NT2/D1 (cell line): ENCODE data around the gene TEX14.
"Not testable (repeated sequence)": the region's sequence is repeated elsewhere in the genome, so short reads cannot be mapped to it uniquely, and the experiment has no call there.

ENCODE experiments used
- DNase-seq: peaks from one replicate; pipeline ENCODE4 v3.0.0-alpha.2; 2011; ENCODE audit warnings: low read depth, low spot score
- H3K27me3 ChIP-seq: 2 replicates; pipeline ENCODE4 v1.6.0; 2011; ENCODE audit warnings: mild to moderate bottlenecking; ENCODE audit not compliant: insufficient read length, insufficient read depth
- H3K36me3 ChIP-seq: 2 replicates; pipeline ENCODE4 v1.6.1; 2011; ENCODE audit warnings: mild to moderate bottlenecking, low read length, mixed read lengths; ENCODE audit not compliant: insufficient read depth, insufficient read length
- H3K4me1 ChIP-seq: 2 replicates; pipeline ENCODE4 v1.5.1; 2011; ENCODE audit not compliant: insufficient read depth, insufficient read length
- H3K4me3 ChIP-seq: 2 replicates; pipeline ENCODE4 v1.5.1; 2011; ENCODE audit warnings: low read depth; ENCODE audit not compliant: insufficient read length
- H3K9ac ChIP-seq: 2 replicates; pipeline ENCODE4 v1.6.0; 2011; ENCODE audit warnings: low read depth; ENCODE audit not compliant: insufficient read length
- H3K9me3 ChIP-seq: 2 replicates; pipeline ENCODE4 v1.5.1; 2011; ENCODE audit warnings: mild to moderate bottlenecking, low read length; ENCODE audit not compliant: insufficient read depth
- SUZ12 ChIP-seq: IDR thresholded peaks from 2 replicates; pipeline ENCODE4 v1.6.1; 2011; ENCODE audit not compliant: insufficient read length, insufficient read depth; ENCODE audit errors: extremely low read depth
- YY1 ChIP-seq: IDR thresholded peaks from 2 replicates; pipeline ENCODE4 v1.6.1; 2011; ENCODE audit not compliant: insufficient read length, insufficient read depth
- ZNF274 ChIP-seq: IDR thresholded peaks from 2 replicates; pipeline ENCODE4 v1.6.1; 2011; ENCODE audit warnings: mild to moderate bottlenecking, low read depth, low read length

Gene TEX14

DNA sequence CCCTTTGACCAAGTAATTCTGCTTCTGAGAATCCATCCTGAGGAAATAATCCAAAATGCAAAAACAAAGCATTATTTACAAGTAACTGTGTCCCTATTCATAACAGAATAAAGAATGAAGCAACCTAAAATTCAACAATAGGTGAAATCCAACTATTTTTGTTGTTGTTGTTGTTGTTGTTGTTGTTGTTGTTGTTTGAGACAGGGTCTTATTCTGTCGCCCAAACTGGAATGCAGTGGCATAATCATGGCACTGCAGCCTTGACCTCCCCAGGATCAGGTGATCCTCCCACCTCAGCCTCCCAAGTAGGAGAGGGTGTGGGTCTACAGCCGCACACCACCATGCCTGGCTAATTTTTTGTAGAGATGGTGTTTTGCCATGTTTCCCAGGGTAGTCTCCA is 101.5 kb downstream of the TEX14 start:
- no peak overlapping the region for H3K4me3 ChIP-seq
- no peaks in the 10 kb centered on the region for H3K27me3 ChIP-seq
- TF ChIP-seq ZNF274 = no peak
- no peak for TF ChIP-seq SUZ12
- no peak for TF ChIP-seq YY1
- no peak overlapping the region for H3K9ac ChIP-seq
- no peaks in the 10 kb centered on the region for H3K36me3 ChIP-seq
- DNase-seq = no peak
- no peaks in the 10 kb centered on the region for H3K9me3 ChIP-seq
- no peaks in the 10 kb centered on the region for H3K4me1 ChIP-seq

DNA sequence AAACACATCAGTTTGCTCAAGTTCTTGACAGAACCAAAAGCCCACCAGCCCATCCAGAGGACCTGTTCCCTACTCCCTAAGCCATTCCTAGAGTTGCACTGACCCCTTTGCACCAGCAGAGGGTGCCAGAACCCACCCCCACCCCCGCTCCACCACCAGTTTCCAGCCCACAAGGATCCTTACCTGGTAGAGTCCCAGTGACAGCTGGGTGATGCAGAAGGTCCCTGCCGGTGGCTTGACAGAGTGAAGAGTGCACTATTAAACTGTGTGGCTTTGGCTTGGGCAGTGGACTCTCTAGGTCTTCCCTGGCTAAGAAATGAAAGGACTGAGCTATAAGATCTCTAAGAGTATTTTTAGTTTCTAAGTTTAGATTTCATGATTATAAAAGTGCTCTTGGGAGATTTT is 104.1 kb downstream of the TEX14 start:
- no peak overlapping the region for H3K9ac ChIP-seq
- TF ChIP-seq SUZ12 = no peak
- no peak for TF ChIP-seq YY1
- no peak for TF ChIP-seq ZNF274
- peak; percentile 32 for DNase-seq
- no peaks in the 10 kb centered on the region for H3K9me3 ChIP-seq
- no peaks in the 10 kb centered on the region for H3K4me1 ChIP-seq
- H3K36me3 ChIP-seq = no peaks in the 10 kb centered on the region
- no peak overlapping the region for H3K4me3 ChIP-seq
- no peaks in the 10 kb centered on the region for H3K27me3 ChIP-seq

DNA sequence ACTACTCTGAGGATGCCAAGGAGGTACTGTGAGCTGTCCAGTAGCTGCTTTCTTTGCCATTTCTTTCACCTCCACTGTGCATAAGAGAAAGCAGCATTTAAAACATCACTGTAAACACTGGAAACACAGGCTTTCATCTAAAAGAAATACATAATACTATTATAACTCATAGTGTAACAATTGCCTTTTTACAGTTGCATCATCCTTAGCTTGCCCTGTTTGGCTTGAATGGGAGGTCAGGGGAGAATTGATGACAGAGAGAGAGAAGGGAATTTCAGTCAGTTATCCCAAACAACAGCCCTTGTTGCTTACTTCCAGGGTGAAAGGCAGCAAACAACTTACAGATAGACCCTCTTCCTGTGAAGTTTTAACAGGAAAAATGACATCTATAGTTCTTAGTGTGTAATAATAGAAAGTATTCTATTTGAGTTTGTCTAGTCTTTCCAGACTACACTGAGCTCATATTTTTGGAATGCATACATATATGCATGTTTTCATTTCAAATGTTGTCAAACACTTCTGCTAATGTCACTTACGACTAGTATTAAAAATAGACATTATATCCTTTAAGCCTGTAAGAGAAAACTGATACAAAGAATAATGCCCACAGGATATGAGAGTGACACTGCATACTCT is 105.7 kb downstream of the TEX14 start:
- no peak for TF ChIP-seq YY1
- no peak overlapping the region for H3K9ac ChIP-seq
- no peak for DNase-seq

DNA sequence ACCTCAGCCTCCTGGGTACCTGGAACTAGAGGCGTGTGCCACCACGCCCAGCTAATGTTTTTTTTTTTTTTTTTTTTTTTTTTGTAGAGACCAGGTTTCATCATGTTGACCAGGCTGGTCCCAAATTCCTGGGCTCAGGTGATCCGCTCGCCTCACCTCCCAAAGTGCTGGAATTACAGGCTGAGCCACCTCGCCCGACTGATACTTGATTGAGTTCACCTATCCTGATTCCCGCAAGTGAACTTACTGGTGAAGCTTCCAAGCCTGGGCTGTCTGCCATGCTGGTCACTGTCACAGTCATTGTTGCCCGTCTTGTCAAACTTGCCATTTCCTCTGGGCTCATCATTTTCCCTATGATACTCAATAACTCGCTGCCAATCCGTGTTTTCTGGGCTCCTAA is 106.3 kb downstream of the TEX14 start:
- Histone ChIP-seq H3K4me1 (no peaks in the 10 kb centered on the region), H3K27me3 (no peaks in the 10 kb centered on the region), H3K4me3 (no peak overlapping the region), H3K36me3 (no peaks in the 10 kb centered on the region), H3K9me3 (no peaks in the 10 kb centered on the region), H3K9ac (no peak overlapping the region)
- TF ChIP-seq ZNF274 = no peak
- no peak for TF ChIP-seq YY1
- TF ChIP-seq SUZ12 = no peak
- no peak for DNase-seq

More for the DNA sequence above, 105.7 kb downstream of the TEX14 start:
- no peaks in the 10 kb centered on the region for H3K36me3 ChIP-seq
- H3K27me3 ChIP-seq = no peaks in the 10 kb centered on the region
- H3K9me3 ChIP-seq = no peaks in the 10 kb centered on the region
- H3K4me1 ChIP-seq = no peaks in the 10 kb centered on the region
- H3K4me3 ChIP-seq = no peak overlapping the region

DNA sequence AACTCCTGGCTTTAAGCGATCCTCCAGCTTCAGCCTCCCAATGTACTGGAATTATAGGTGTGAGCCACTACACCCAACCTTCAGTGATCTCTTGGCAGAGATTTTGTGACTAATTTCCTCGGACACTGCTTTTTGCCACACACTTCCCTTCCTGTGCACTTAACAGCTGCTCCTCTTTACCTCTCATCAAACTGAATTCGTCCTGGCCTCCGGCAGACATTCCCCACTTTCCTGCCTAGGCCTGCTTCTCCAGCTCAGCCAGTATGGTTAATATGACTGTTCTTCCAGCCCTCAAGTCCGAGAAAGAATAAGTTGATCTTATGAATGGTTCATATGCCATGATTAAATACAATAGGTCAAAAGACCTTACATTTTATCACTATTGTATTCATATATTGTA is 108.4 kb downstream of the TEX14 start:
- Histone ChIP-seq H3K9ac (no peak overlapping the region), H3K4me3 (no peak overlapping the region), H3K27me3 (no peaks in the 10 kb centered on the region), H3K4me1 (no peaks in the 10 kb centered on the region), H3K9me3 (no peaks in the 10 kb centered on the region), H3K36me3 (no peaks in the 10 kb centered on the region)
- TF ChIP-seq YY1 = no peak
- no peak for TF ChIP-seq SUZ12
- no peak for TF ChIP-seq ZNF274
- no peak for DNase-seq

DNA sequence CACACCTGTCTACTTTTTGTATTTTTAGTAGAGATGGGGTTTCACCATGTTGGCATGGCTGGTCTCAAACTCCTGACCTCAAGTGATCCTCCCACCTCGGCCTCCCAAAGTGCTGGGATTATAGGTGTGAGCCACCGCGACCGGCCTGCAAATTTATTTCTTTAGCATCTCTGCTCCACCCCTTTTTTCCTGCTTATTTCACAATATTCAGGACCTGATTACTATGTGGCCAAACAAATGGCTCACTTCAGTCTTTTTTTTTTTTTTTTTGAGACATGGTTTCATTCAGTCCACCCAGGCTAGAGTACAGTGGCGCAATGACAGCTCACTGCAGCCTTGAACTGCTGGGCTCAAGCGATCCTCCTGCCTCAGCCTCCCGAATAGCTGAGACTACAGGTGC is 109.1 kb downstream of the TEX14 start:
- H3K4me1 ChIP-seq, H3K36me3 ChIP-seq, H3K9me3 ChIP-seq, H3K4me3 ChIP-seq, DNase-seq, H3K9ac ChIP-seq, H3K27me3 ChIP-seq: not testable (repeated sequence)

DNA sequence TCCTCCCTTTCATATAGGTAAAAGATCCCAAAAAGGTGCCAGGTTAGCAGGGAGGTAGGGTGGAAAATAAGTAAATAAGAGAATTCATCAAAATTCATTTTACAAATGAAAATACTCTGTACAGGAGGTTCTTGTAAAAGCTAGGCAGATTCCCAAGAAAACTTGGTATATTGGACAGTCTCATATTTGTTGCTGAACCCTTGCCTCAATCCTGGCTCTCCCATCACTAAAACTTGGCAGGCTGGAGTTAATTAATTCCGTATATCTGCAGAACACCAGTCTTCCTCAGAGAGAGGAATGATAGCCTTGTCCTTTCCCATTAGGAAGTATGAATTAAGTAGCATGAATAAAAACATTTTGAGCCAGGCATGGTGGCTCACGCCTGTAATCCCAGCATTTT is 111.2 kb downstream of the TEX14 start:
- no peaks in the 10 kb centered on the region for H3K4me1 ChIP-seq
- H3K9me3 ChIP-seq = no peaks in the 10 kb centered on the region
- no peaks in the 10 kb centered on the region for H3K27me3 ChIP-seq
- TF ChIP-seq ZNF274 = no peak
- no peak for TF ChIP-seq YY1
- no peak for TF ChIP-seq SUZ12
- H3K9ac ChIP-seq = no peak overlapping the region
- H3K4me3 ChIP-seq = no peak overlapping the region
- DNase-seq = no peak
- no peaks in the 10 kb centered on the region for H3K36me3 ChIP-seq

DNA sequence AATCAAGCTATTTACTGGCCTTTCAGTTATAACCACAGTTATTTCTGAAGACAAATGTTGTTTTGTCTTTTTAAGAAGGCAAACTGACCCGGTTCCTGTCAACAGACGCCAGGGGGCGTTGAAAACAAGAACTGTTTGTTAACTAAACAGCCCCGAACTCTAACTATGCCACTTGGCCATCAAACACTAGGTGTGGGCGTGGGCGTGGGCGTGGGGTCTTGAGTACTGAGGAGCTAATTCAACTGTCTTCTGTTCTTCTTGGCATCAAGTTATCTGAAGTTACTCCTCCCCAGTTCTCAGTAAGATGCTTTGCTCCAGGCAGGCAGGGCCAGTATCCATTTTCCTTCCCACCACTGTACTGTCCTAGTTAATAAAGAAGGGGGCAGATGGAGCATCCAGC is 114.1 kb downstream of the TEX14 start:
- Histone ChIP-seq H3K27me3 (no peaks in the 10 kb centered on the region), H3K4me3 (no peak overlapping the region), H3K36me3 (no peaks in the 10 kb centered on the region), H3K9ac (no peak overlapping the region), H3K4me1 (no peaks in the 10 kb centered on the region), H3K9me3 (no peaks in the 10 kb centered on the region)
- no peak for TF ChIP-seq ZNF274
- no peak for TF ChIP-seq YY1
- TF ChIP-seq SUZ12 = no peak
- DNase-seq = peak; percentile 23
